ENCODE data around the gene KCNB1. TPM values are rescaled to one million over a fixed set of nuclear protein-coding genes. Genes with fewer than 3 reads are reported as not detected.

Gene KCNB1
- total RNA-seq, 2 donors from 2014 or later = 0.52 to 3.3 TPM

- no peak overlapping the region for H3K27ac ChIP-seq
- intact Hi-C loops (cut with DNase I) = no loop called here
- TF ChIP-seq, protein P1, sequence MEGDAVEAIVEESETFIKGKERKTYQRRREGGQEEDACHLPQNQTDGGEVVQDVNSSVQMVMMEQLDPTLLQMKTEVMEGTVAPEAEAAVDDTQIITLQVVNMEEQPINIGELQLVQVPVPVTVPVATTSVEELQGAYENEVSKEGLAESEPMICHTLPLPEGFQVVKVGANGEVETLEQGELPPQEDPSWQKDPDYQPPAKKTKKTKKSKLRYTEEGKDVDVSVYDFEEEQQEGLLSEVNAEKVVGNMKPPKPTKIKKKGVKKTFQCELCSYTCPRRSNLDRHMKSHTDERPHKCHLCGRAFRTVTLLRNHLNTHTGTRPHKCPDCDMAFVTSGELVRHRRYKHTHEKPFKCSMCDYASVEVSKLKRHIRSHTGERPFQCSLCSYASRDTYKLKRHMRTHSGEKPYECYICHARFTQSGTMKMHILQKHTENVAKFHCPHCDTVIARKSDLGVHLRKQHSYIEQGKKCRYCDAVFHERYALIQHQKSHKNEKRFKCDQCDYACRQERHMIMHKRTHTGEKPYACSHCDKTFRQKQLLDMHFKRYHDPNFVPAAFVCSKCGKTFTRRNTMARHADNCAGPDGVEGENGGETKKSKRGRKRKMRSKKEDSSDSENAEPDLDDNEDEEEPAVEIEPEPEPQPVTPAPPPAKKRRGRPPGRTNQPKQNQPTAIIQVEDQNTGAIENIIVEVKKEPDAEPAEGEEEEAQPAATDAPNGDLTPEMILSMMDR (IDR thresholded peaks at IDR 0.05) = no peak
- TF ChIP-seq POLR2A (IDR thresholded peaks at IDR 0.05) = no peak
- no peak overlapping the region for H3K4me3 ChIP-seq
- no peak for DNase-seq
- no peaks in the 10 kb centered on the region for H3K36me3 ChIP-seq (replicated peaks in 1 of 2; ENCODE audit: insufficient read depth in 1 of 2, low read depth in 2 of 2)
- no peaks in the 10 kb centered on the region for H3K9me3 ChIP-seq
- H3K4me1 ChIP-seq = peaks cover 22% of the 10 kb centered on the region
- 85 to 94% methylated on average over 3 of the region's 3 CpGs for WGBS, 2 donors
- H3K27me3 ChIP-seq = peaks cover 0 to 15% of the 10 kb centered on the region in 2 donors
- ATAC-seq = no peak
These were observed 1.4 kb downstream of the KCNB1 start for GRCh38 chr20:49481116-49481515.

DNA sequence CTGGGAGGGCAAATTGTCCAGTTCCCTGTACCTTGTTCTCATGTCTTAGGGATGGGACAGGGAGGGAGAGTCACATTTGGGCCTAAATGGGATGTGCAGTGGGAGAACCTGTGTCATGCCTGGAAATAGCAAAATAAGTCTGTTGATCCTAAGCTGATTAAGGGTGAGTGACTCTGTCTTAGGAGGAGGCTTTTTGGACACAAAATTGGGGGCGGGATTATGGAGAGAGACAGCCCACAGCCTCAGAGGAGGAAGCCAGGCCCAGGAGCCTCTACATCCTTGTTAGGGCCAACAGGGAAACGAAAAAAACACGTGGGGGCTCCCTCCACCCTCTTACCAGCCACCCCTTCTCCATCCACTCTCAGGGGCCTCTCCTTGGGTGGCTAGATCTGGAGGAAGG lies 2.2 kb downstream of the KCNB1 start:
- Histone ChIP-seq H3K9me3 (no peaks in the 10 kb centered on the region), H3K4me1 (peaks cover 22% of the 10 kb centered on the region), H3K4me3 (no peak overlapping the region), H3K27ac (no peak overlapping the region), H3K36me3 (replicated peaks in 1 of 2; ENCODE audit: insufficient read depth in 1 of 2, low read depth in 2 of 2) (no peaks in the 10 kb centered on the region), H3K27me3 (peaks cover 0 to 15% of the 10 kb centered on the region in 2 donors)
- ATAC-seq = no peak
- WGBS, 2 donors = 64 to 84% methylated on average over 3 of the region's 3 CpGs
- intact Hi-C loops (cut with DNase I) = no loop called here
- no peak for DNase-seq
- no peak for TF ChIP-seq POLR2A (IDR thresholded peaks at IDR 0.05)
- TF ChIP-seq, protein P1 (IDR thresholded peaks at IDR 0.05) = no peak

GRCh38 chr20:49479785-49480184 lies 2.7 kb downstream of the KCNB1 start:
- no peaks in the 10 kb centered on the region for H3K9me3 ChIP-seq
- H3K27ac ChIP-seq = no peak overlapping the region
- DNase-seq (no peak), ATAC-seq (no peak)
- TF ChIP-seq, protein P1 (IDR thresholded peaks at IDR 0.05) = no peak
- no peak for TF ChIP-seq POLR2A (IDR thresholded peaks at IDR 0.05)
- no peaks in the 10 kb centered on the region for H3K36me3 ChIP-seq (replicated peaks in 1 of 2; ENCODE audit: insufficient read depth in 1 of 2, low read depth in 2 of 2)
- WGBS, 2 donors = 62 to 68% methylated on average over 6 of the region's 6 CpGs
- peaks cover 22% of the 10 kb centered on the region for H3K4me1 ChIP-seq
- intact Hi-C loops (cut with DNase I) = no loop called here
- peaks cover 0 to 14% of the 10 kb centered on the region in 2 donors for H3K27me3 ChIP-seq
- H3K4me3 ChIP-seq = no peak overlapping the region

DNA sequence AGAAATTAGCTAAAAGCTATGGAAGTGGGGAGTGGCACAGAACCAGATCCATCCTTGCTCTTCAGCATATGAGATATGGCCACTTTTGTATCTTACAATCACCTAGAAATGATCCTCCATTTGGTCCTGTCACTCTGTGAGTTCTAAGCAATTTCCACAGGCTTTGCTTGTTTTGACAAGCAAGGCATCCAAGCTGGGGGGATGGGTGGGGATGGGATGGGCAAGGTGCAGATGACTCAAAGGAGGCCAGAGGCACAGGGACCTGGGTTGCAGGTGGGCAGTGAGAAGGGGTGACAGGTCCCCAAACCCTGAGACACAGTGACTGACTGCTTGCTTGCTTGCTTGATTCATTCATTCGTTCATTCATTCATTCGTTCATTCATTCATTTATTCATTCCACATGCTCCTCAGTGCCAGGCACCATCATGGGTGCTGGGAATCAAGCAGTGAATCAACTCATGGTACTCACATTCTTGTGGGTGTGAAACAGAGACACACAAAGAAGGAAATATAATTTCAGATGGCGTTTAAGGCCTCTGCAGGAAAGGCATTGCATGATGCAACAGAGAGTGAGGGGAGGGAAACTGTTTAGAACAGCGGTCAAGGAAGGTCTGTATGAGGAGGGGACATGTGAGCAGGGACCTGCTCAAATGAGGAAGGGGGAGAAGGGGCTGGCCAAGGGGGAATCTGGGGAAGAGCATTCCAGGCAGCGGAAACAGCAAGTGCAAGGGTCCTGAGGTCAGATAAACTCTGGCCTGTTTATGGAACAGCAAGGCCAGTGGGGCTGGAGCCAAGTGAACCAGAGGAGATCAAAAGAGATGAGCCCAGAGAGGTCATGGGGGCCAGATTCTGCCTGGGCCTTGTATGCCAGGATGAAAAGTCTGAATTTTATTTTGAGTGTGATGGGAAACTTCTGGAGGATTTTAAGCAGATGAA lies 3.4 kb downstream of the KCNB1 start:
- 51 to 66% methylated on average over 5 of the region's 5 CpGs for WGBS, 2 donors
- TF ChIP-seq, protein P1 (IDR thresholded peaks at IDR 0.05) = no peak
- TF ChIP-seq POLR2A (IDR thresholded peaks at IDR 0.05) = no peak
- intact Hi-C loops (cut with DNase I) = no loop called here
- Histone ChIP-seq H3K4me1 (peaks cover 16% of the 10 kb centered on the region), H3K27me3 (peaks cover 0 to 7% of the 10 kb centered on the region in 2 donors), H3K4me3 (no peak overlapping the region), H3K27ac (no peak overlapping the region), H3K36me3 (replicated peaks in 1 of 2; ENCODE audit: insufficient read depth in 1 of 2, low read depth in 2 of 2) (no peaks in the 10 kb centered on the region), H3K9me3 (no peaks in the 10 kb centered on the region)
- no peak for DNase-seq
- no peak for ATAC-seq
